GM18505 (cell line): ENCODE measurements around the gene MFAP1.
"Not testable (repeated sequence)": the region's sequence is repeated elsewhere in the genome, so short reads cannot be mapped to it uniquely, and the experiment has no call there.

Experiments used
- ATAC-seq: cut with Tn5 transposase; IDR thresholded peaks from one replicate; pipeline ENCODE4 v1.9.1; 2021; ENCODE audit not compliant: unreplicated experiment
- POLR2A ChIP-seq: IDR thresholded peaks from 4 replicates; pipeline ENCODE4 v1.6.1; 2011; ENCODE audit warnings: borderline replicate concordance; ENCODE audit not compliant: insufficient read depth, insufficient read length; ENCODE audit errors: extremely low read depth

MFAP1 gene

GRCh38 chr15:43824302-43825246 is at the start of gene MFAP1:
Gene MFAP1 (minus strand): TSS chr15:43824690. CDS start chr15:43824569, 121 bp downstream.
- peak; percentile 93 for TF ChIP-seq POLR2A
- peak; percentile 62 for ATAC-seq

GRCh38 chr15:43873651-43874050 is 49.2 kb upstream of the MFAP1 start:
- TF ChIP-seq POLR2A, result no peak
- no peak for ATAC-seq

- ATAC-seq, result no peak
- no peak for TF ChIP-seq POLR2A
Measured at GRCh38 chr15:43872416-43873020, 48.0 kb upstream of the MFAP1 start.

- no peak for TF ChIP-seq POLR2A
- no peak for ATAC-seq
Measured at GRCh38 chr15:43871835-43872234, 47.3 kb upstream of the MFAP1 start.

GRCh38 chr15:43868406-43868805 is 43.9 kb upstream of the MFAP1 start:
- TF ChIP-seq POLR2A, result no peak
- no peak for ATAC-seq

DNA sequence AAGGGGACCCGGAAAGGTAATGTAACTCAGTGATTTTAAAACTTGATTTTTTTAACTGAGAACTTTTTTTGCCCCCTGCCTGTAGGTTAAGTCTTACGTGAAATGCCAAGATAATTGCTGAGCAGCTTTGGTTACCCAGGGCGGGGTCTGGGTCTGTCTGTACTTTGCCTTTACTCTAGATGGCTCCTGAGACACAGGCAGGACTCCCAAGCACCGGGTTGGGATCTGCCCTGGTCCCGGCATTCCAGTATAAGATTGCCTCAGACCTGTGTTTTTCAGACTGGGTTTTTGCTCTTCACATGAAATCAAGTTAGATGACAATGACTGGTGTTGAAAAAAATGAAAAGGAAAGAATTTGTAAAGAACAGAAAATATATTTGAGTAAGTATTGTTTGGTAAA is 42.6 kb upstream of the MFAP1 start:
- ATAC-seq, result no peak
- no peak for TF ChIP-seq POLR2A

- not testable (repeated sequence) for ATAC-seq
Measured at GRCh38 chr15:43866636-43867035, 42.1 kb upstream of the MFAP1 start.

DNA sequence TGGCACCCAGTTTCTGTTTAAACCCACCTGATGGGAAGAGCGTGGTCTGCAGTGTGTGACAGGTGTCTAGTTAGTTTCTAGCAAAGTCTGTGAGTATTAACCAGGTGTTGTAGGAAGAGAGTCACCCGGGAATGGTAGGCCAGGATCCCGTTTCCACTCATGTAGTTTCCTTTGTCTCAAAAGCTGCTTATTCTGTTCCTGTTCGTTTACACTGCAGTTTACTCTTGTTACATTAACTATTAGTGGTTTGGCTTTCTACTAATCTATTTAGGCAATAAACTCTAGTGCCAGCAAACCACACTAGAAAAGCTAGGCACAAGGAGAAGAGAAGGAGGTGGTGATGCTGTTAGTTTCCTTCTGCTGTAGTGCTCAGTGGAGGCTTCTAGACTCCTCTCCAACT is 35.1 kb upstream of the MFAP1 start:
- ATAC-seq, result no peak

GRCh38 chr15:43854801-43855200 is 30.3 kb upstream of the MFAP1 start:
- ATAC-seq, result no peak
- no peak for TF ChIP-seq POLR2A

More for the DNA sequence above, 35.1 kb upstream of the MFAP1 start:
- TF ChIP-seq POLR2A, result no peak

DNA sequence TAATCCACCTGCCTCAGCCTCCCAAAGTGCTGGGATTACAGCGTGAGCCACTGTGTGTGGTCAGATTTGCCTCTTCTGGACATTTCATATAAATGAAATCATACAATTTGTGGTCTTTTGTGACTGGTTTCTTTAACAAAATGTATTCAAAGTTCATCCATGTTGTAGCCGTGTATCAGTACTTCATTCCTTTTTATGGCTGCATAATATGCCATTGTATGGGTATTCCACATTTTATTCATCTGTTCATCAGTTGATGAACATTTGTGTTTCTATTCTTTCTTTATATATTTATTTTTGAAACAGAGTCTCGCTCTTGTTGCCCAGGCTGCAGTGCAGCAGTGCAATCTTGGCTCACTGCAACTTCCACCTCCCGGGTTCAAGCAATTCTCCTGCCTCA is 28.1 kb upstream of the MFAP1 start:
- ATAC-seq, result no peak
- TF ChIP-seq POLR2A, result no peak

GRCh38 chr15:43851251-43851650 is 26.8 kb upstream of the MFAP1 start:
- TF ChIP-seq POLR2A, result no peak
- ATAC-seq, result no peak

DNA sequence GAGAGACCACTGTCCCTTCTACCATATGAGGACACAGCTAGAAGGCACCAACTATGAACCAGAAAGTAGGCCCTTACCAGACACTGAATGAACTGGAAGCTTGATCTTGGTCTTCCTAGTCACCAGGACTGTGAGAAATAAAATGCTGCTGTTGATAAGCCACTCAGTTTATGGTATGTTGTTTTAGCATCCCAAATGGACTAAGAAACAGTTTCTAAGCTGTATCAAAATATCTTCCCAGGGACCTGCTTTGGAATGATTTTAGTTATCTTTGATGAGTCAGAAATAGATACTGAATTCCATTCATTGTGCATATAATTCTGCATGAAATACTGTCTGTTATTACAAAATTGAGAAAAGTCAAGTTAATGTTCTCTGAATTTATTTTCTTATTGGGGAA is 20.9 kb upstream of the MFAP1 start:
- TF ChIP-seq POLR2A, result no peak
- no peak for ATAC-seq

- ATAC-seq, result not testable (repeated sequence)
Measured at GRCh38 chr15:43832485-43832884, 8.0 kb upstream of the MFAP1 start.

- not testable (repeated sequence) for ATAC-seq
Measured at GRCh38 chr15:43831519-43832052, 7.1 kb upstream of the MFAP1 start.

GRCh38 chr15:43830691-43831275 is 6.3 kb upstream of the MFAP1 start:
- ATAC-seq, result not testable (repeated sequence)

DNA sequence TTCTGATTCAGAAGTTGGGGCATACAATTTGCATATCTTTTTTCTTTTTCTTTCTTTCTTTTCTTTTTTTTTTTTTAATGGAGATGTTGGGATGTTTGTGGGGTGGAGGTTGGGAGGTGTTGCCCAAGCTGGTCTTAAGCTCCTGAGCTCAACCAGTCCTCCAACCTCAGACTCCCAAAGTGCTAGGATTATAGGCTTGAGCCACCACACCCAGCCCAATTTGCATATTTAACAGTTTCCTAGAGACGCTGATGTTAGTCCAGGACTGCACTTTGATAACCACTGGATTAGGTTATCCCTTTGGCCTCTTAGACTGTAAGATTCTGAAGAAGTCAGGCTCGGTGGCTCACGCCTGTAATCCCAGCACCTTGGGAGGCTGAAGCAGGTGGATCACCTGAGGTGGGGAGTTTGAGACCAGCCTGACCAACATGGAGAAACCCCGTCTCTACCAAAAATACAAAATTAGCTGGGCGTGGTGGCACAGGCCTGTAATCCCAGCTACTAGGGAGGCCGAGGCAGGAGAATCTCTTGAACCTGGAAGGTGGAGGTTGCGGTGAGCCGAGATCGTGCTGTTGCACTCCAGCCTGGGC is 5.6 kb upstream of the MFAP1 start:
- ATAC-seq, result not testable (repeated sequence)
